Duodenal mucosa (tissue), 2 donors: ENCODE measurements around the gene PPP4R1.

Experiments used
- H3K27ac ChIP-seq: one replicate; pipeline ENCODE4 v1.7.0; 2013; ENCODE audit warnings: low read depth, low read length
- H3K27me3 ChIP-seq, 2 donors: one replicate each; pipeline ENCODE4 v1.7.0; 2013; ENCODE audit warnings: low read length in 2 of 2, control low read depth in 1 of 2; ENCODE audit not compliant: insufficient read depth in 2 of 2, control insufficient read depth in 1 of 2
- H3K36me3 ChIP-seq, 2 donors: one replicate each; pipeline ENCODE4 v1.7.0; 2013; ENCODE audit warnings: low read length in 2 of 2, control low read depth in 1 of 2; ENCODE audit not compliant: insufficient read depth in 2 of 2, control insufficient read depth in 1 of 2
- H3K4me1 ChIP-seq, 2 donors: one replicate each; pipeline ENCODE4 v1.7.0; 2013; ENCODE audit warnings: low read length in 2 of 2, control low read depth in 1 of 2; ENCODE audit not compliant: insufficient read depth in 2 of 2, control insufficient read depth in 1 of 2
- H3K4me3 ChIP-seq, 2 donors: one replicate each; pipeline ENCODE4 v1.7.0; 2013; ENCODE audit warnings: low read length in 2 of 2, low read depth in 1 of 2
- H3K9ac ChIP-seq, 2 donors: one replicate each; pipeline ENCODE4 v1.7.0; 2013; ENCODE audit warnings: low read length in 2 of 2, low read depth in 1 of 2
- H3K9me3 ChIP-seq, 2 donors: one replicate each; pipeline ENCODE4 v1.7.0; 2013; ENCODE audit warnings: low read length in 2 of 2, control low read depth in 1 of 2; ENCODE audit not compliant: control insufficient read depth in 1 of 2

Gene PPP4R1

DNA sequence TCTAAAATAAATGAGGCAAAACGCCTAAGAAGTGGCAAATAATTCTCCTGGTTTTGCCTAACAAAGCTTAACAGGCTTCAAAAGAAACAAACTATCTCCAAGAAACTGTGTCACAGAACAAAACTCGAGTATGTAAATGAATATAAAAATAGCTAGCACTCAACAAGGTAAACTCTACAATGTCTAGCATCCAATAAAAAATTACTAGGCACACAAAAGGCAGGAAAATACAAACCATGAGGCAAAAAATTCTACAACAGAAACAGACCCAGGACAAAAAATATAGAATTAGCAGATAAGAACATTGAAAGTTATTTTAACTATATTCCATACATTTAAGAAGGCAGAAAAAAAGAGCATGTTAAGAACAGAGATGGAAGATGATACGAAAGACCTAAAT, 16.8 kb downstream of the PPP4R1 start:
- Histone ChIP-seq H3K9ac (no peak overlapping the region), H3K9me3 (peaks cover 0 to 13% of the 10 kb centered on the region in 2 donors), H3K4me3 (no peak overlapping the region), H3K27me3 (no peaks in the 10 kb centered on the region), H3K27ac (no peak overlapping the region), H3K36me3 (no peaks in the 10 kb centered on the region), H3K4me1 (peaks cover 14 to 28% of the 10 kb centered on the region in 2 donors)

DNA sequence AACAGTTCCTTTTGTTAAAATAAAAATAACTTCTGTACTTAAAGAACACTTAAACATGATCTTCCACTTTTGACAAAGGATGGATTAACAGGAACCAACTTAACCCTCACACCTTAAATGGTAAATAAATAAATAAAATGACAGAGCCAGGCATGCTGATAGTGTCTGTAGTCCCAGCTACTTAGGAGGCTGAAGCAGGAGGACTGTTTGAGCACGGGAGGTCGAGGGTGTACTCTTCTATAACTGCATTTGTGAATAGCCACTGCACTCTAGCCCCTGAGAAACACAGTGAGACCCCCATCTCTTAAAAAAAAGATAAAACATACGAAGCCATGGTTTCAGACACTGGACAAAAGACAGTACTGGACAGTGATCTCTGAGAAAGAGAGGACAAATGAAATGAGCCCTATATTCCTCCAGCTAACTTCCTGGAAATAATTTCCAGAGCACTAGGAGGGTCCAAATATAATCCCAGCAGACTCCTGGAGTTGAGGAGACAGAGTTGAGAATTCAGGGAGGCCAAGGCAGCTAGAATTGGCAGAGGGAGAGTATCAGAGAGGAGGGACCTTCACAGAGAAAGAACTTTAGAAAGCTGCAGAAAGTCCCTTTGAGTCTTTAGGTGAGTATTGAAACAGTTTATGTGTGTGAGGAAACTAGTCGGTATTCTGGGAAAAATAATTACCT, 17.4 kb downstream of the PPP4R1 start:
- no peak overlapping the region for H3K4me3 ChIP-seq
- H3K36me3 ChIP-seq, result peaks cover 0 to 3% of the 10 kb centered on the region in 2 donors
- no peak overlapping the region for H3K9ac ChIP-seq
- peaks cover 0 to 13% of the 10 kb centered on the region in 2 donors for H3K9me3 ChIP-seq
- no peaks in the 10 kb centered on the region for H3K27me3 ChIP-seq
- no peak overlapping the region for H3K27ac ChIP-seq
- H3K4me1 ChIP-seq, result peaks cover 14 to 28% of the 10 kb centered on the region in 2 donors

DNA sequence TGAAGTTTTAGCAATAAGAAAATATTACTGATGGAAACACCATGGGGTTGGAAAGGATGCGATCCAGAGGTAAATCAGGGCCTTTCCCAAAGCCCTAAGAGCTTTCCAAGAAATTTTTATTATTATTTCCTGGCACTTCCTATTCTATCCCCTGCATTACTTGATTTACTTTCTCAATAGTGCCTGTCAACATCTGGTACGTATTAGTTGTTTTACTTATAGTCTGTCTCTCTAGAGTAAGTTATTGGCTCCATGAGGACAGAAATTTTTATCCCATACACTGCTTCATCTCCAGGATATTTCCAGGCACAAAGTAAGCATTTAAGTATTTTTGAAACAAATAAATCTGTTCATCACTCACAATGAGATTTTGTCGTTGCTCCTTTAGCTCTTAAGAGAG, 18.1 kb downstream of the PPP4R1 start:
- H3K4me3 ChIP-seq, result no peak overlapping the region
- H3K9ac ChIP-seq, result no peak overlapping the region
- H3K36me3 ChIP-seq, result peaks cover 0 to 3% of the 10 kb centered on the region in 2 donors
- peaks cover 0 to 13% of the 10 kb centered on the region in 2 donors for H3K9me3 ChIP-seq
- H3K27me3 ChIP-seq, result no peaks in the 10 kb centered on the region
- H3K4me1 ChIP-seq, result peaks cover 14 to 28% of the 10 kb centered on the region in 2 donors
- no peak overlapping the region for H3K27ac ChIP-seq

DNA sequence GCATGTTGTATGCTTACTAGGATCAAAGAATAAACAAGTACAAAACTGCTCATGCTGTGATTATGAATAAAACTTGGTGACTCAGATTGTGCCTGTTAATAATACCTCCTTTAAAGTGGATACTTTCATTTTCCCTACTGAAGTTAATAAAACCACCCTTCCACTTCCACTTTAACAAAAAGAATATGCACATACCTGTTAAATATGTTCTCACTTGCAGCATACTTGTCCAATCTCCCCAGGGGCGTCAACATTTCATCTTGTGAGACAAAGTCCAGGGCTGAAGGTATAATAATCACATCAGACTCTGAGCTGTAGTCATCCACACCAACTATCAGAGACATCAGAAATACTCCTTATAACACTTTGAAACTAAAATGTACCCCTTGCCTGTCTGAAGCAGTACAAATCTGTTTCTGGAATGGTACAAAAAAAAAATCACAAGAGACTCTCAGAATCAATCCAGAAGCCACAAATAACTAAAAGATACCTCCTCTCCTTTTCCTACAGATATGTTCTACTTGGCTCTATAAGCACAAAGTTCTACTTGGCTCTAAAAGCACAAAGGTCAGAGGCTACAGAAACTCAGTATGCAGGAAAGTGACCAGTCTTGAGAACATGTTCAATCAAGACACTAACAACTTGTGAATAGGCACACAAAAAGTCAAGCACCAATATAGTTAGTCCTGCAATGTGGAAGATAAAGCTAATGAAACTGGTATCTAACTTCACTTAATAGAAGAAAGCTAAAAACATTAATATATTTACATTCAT, 19.3 kb downstream of the PPP4R1 start:
- Histone ChIP-seq H3K9ac (no peak overlapping the region), H3K36me3 (peaks cover 0 to 3% of the 10 kb centered on the region in 2 donors), H3K9me3 (peaks cover 0 to 4% of the 10 kb centered on the region in 2 donors), H3K27ac (no peak overlapping the region), H3K4me1 (peaks cover 14 to 33% of the 10 kb centered on the region in 2 donors), H3K27me3 (no peaks in the 10 kb centered on the region), H3K4me3 (peak overlapping the region; percentile 8 to 46)

DNA sequence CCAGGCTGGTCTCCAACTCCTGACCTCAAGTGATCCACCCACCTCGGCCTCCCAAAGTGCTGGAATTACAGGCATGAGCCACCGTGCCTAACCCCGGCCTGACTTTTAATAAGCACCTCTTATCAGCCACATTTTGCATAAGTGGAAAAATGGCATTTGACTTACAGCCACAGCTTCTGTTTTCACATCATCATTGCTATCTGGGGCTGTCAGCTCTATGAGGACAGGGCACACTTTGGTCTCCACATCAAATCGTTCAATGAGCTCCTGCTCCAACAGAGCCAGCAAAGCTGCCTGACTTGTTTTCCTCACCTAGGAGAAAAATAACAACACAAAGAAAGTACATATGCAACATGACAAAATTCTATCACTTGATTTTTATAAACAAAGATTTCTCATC, 26.4 kb downstream of the PPP4R1 start:
- H3K4me1 ChIP-seq, result peaks cover 0 to 5% of the 10 kb centered on the region in 2 donors
- no peak overlapping the region for H3K9ac ChIP-seq
- H3K36me3 ChIP-seq, result peaks cover 10 to 19% of the 10 kb centered on the region in 2 donors
- no peaks in the 10 kb centered on the region for H3K27me3 ChIP-seq
- no peaks in the 10 kb centered on the region for H3K9me3 ChIP-seq
- no peak overlapping the region for H3K27ac ChIP-seq
- H3K4me3 ChIP-seq, result no peak overlapping the region

DNA sequence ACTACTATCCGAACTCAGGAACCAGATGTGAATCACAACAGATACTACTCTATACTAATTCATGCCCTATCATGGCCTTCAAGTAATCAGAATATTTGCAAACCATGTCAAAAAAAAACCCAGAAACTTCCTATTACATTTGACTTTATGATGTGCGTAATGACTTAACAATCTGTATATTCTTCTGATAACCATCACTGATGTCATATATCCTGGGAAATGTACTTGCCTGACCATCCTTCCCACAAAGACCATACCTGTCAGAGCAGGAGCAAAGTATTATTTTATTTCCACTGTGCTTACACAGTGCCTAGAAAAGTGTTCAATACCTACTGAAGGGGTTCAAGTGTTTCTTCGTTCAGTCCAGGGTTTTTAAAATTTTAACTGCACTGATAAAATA, 27.5 kb downstream of the PPP4R1 start:
- H3K36me3 ChIP-seq, result peaks cover 10 to 21% of the 10 kb centered on the region in 2 donors
- no peaks in the 10 kb centered on the region for H3K9me3 ChIP-seq
- H3K27me3 ChIP-seq, result no peaks in the 10 kb centered on the region
- H3K4me1 ChIP-seq, result peaks cover 0 to 5% of the 10 kb centered on the region in 2 donors
- no peak overlapping the region for H3K9ac ChIP-seq
- no peak overlapping the region for H3K4me3 ChIP-seq
- no peak overlapping the region for H3K27ac ChIP-seq

DNA sequence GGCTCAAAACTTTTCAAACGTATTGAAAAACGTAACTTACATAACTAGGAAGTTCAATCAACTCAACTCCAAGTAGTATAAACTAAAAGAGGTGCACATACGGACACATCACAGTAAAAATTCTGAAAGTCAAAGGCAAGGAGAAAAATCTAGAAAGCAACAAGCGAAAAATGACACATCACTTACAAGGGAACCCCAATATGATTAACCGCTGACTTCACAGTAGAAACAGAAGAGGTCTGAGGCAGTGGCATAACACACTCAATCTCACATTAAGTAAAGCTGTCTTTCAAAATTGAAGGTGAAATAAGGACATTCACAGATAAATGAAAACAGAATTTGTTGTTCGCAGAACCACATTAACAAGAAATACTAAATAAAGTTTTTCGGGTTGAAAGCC, 32.7 kb downstream of the PPP4R1 start:
- no peaks in the 10 kb centered on the region for H3K27me3 ChIP-seq
- H3K27ac ChIP-seq, result no peak overlapping the region
- no peaks in the 10 kb centered on the region for H3K9me3 ChIP-seq
- H3K4me3 ChIP-seq, result no peak overlapping the region
- peaks cover 17 to 31% of the 10 kb centered on the region in 2 donors for H3K36me3 ChIP-seq
- H3K4me1 ChIP-seq, result no peaks in the 10 kb centered on the region
- H3K9ac ChIP-seq, result no peak overlapping the region

DNA sequence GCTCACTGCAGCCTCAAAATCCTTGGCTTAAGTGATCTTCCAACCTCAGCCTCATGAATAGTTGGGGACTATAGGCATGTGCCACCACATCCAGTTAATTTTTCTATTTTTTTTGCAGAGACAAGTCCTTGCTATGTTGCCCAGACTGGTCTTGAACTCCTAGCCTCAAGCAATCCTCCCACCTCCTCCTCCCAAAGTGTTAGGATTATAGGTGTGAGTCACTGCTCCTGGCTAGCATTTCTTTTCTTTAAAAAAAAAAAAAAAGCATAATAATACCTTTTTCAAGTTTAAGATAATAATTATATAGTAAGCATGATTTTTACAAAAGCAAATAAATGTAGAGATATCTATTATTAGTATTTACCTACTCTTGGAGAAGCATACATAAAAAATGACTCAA, 36.1 kb downstream of the PPP4R1 start:
- H3K9ac ChIP-seq, result no peak overlapping the region
- H3K27ac ChIP-seq, result no peak overlapping the region
- H3K27me3 ChIP-seq, result no peaks in the 10 kb centered on the region
- H3K4me3 ChIP-seq, result no peak overlapping the region
- peaks cover 23 to 32% of the 10 kb centered on the region in 2 donors for H3K36me3 ChIP-seq
- H3K9me3 ChIP-seq, result no peaks in the 10 kb centered on the region
- peaks cover 0 to 8% of the 10 kb centered on the region in 2 donors for H3K4me1 ChIP-seq

DNA sequence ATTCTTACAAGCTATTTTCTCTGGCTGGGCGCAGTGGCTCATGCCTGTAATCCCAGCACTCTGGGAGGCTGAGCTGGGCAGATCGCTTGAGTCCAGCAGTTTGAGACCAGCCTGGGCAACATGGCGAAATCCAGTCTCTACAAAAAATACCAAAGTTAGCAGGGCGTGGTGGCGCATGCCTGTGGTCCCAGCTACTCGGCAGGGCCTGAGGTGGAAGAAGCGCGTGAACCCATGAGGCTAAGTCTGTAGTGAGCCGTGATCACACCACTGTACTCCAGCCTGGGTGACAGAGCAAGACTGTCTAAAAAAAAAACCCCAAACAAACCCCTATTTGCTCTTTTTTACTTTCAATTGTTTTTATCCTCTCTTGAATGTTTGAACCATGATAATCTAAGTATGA, 37.0 kb downstream of the PPP4R1 start:
- H3K27ac ChIP-seq, result no peak overlapping the region
- no peaks in the 10 kb centered on the region for H3K27me3 ChIP-seq
- H3K4me1 ChIP-seq, result peaks cover 0 to 8% of the 10 kb centered on the region in 2 donors
- H3K36me3 ChIP-seq, result peaks cover 25 to 27% of the 10 kb centered on the region in 2 donors
- H3K9ac ChIP-seq, result no peak overlapping the region
- H3K9me3 ChIP-seq, result no peaks in the 10 kb centered on the region
- H3K4me3 ChIP-seq, result no peak overlapping the region

DNA sequence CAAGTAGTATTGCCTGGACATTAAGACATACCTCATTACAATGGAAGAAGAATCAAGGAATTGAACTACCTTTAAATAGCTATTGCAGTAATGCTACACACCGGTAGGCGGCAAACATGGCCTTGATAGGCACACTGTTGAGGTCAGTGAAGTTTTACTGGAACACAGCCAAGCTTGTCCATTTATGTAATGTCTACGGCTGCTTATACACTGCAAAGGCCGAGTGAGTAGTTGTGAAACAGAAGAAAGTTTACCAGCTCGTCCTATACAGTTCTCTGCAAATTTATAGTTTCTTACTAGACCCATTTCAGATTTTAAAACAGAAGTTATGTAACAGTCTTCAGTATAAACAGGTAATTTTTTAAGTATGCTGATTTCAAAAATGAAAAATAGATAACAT, 38.8 kb downstream of the PPP4R1 start:
- Histone ChIP-seq H3K27me3 (no peaks in the 10 kb centered on the region), H3K27ac (no peak overlapping the region), H3K4me3 (no peak overlapping the region), H3K9me3 (no peaks in the 10 kb centered on the region), H3K36me3 (peaks cover 19 to 28% of the 10 kb centered on the region in 2 donors), H3K9ac (no peak overlapping the region), H3K4me1 (peaks cover 0 to 10% of the 10 kb centered on the region in 2 donors)
